WTC11 (cell line): Measurements from ENCODE around the gene MYOZ2. TPM values are rescaled to one million over a fixed set of nuclear protein-coding genes. Genes with fewer than 3 reads are reported as not detected.

Experiments used
- ATAC-seq: fragments of 200-7000 bp; cut with Tn5 transposase; 2 replicates; pipeline ENCODE4 v1.10.0; 2021; ENCODE audit warnings: mild to moderate bottlenecking, moderate library complexity
- CTCF ChIA-PET: fragments of 300-600 bp; sonication (Branson Sonifier 250); formaldehyde crosslinking; loops from one replicate; lab custom pipeline; 2021; ENCODE audit warnings: antibody characterized with exemption; lab: Charles Lee
- POLR2A ChIA-PET: fragments of 350-600 bp; sonication (Branson Sonifier 250); formaldehyde crosslinking; loops from one replicate; lab custom pipeline; 2021; ENCODE audit warnings: antibody characterized with exemption; lab: Charles Lee
- DNase-seq: peaks from one replicate; pipeline ENCODE4 v3.0.0; 2021; ENCODE audit warnings: low spot score
- H3K27ac Mint-ChIP-seq: 2 replicates; pipeline ENCODE4 v1.8.0; 2021; ENCODE audit warnings: mixed read lengths
- H3K27me3 Mint-ChIP-seq: 2 replicates; pipeline ENCODE4 v1.8.0; 2021; ENCODE audit warnings: low read depth, mild to moderate bottlenecking, moderate library complexity, mixed read lengths
- H3K36me3 Mint-ChIP-seq: 2 replicates; pipeline ENCODE4 v1.8.0; 2021; ENCODE audit warnings: mixed read lengths
- H3K4me1 Mint-ChIP-seq: 2 replicates; pipeline ENCODE4 v1.8.0; 2022; ENCODE audit warnings: mixed read lengths
- H3K4me3 Mint-ChIP-seq: 2 replicates; pipeline ENCODE4 v1.8.0; 2021; ENCODE audit warnings: mild to moderate bottlenecking, moderate library complexity, mixed read lengths
- H3K9me3 Mint-ChIP-seq: 2 replicates; pipeline ENCODE4 v1.8.0; 2021; ENCODE audit warnings: mixed read lengths
- ELF4 ChIP-seq: sonication (generic); formaldehyde crosslinking; IDR thresholded peaks from 2 replicates; pipeline ENCODE4 v1.8.1; 2022; ENCODE audit warnings: low read depth, mild to moderate bottlenecking, moderate library complexity, missing genetic modification reagents
- FOXK1 ChIP-seq: sonication (generic); formaldehyde crosslinking; IDR thresholded peaks from 2 replicates; pipeline ENCODE4 v1.8.0; 2022; ENCODE audit warnings: mild to moderate bottlenecking, moderate library complexity, missing genetic modification reagents
- FOXP1 ChIP-seq: sonication (generic); formaldehyde crosslinking; IDR thresholded peaks from 2 replicates; pipeline ENCODE4 v1.8.0; 2022; ENCODE audit warnings: missing genetic modification reagents, mild to moderate bottlenecking, moderate library complexity, borderline replicate concordance
- HMGA2 ChIP-seq: fragments of 250-450 bp; sonication (Bioruptor Pico); IDR thresholded peaks from 2 replicates; pipeline ENCODE4 v1.4.0; 2021; ENCODE audit warnings: mild to moderate bottlenecking, moderate library complexity
- JUN ChIP-seq: sonication (generic); formaldehyde crosslinking; IDR thresholded peaks from 2 replicates; pipeline ENCODE4 v1.8.0; 2023; ENCODE audit warnings: mild to moderate bottlenecking, missing genetic modification reagents
- KAT7 ChIP-seq: sonication (generic); formaldehyde crosslinking; IDR thresholded peaks from 2 replicates; pipeline ENCODE4 v1.8.1; 2023; ENCODE audit warnings: missing genetic modification reagents, mild to moderate bottlenecking, borderline replicate concordance
- RELA ChIP-seq: sonication (generic); formaldehyde crosslinking; IDR thresholded peaks from 2 replicates; pipeline ENCODE4 v1.8.1; 2022; ENCODE audit warnings: missing genetic modification reagents, mild to moderate bottlenecking, borderline replicate concordance
- SMAD3 ChIP-seq: sonication (generic); formaldehyde crosslinking; IDR thresholded peaks from 2 replicates; pipeline ENCODE4 v1.8.0; 2022; ENCODE audit warnings: missing genetic modification reagents, mild to moderate bottlenecking, borderline replicate concordance
- STAT6 ChIP-seq: sonication (generic); formaldehyde crosslinking; conservative IDR thresholded peaks from 2 replicates; pipeline ENCODE4 v1.8.1; 2023; ENCODE audit warnings: mild to moderate bottlenecking, low read depth, missing genetic modification reagents, moderate library complexity
- TEAD1 ChIP-seq: sonication (generic); formaldehyde crosslinking; IDR thresholded peaks from 2 replicates; pipeline ENCODE4 v1.8.0; 2022; ENCODE audit warnings: mild to moderate bottlenecking, missing genetic modification reagents
- ZNF138 ChIP-seq: sonication (generic); formaldehyde crosslinking; conservative IDR thresholded peaks from 2 replicates; pipeline ENCODE4 v1.8.1; 2022; ENCODE audit warnings: mild to moderate bottlenecking, moderate library complexity, missing genetic modification reagents
- ZNF423 ChIP-seq: fragments of 250-450 bp; sonication (Bioruptor Pico); IDR thresholded peaks from 2 replicates; pipeline ENCODE4 v2.1.2; 2022; ENCODE audit warnings: mild to moderate bottlenecking, moderate library complexity
- ZNF512 ChIP-seq: sonication (generic); formaldehyde crosslinking; IDR thresholded peaks from 2 replicates; pipeline ENCODE4 v1.8.1; 2022; ENCODE audit warnings: missing genetic modification reagents, borderline replicate concordance
- ZNF532 ChIP-seq: fragments of 250-450 bp; sonication (Bioruptor Pico); IDR thresholded peaks from 2 replicates; pipeline ENCODE4 v1.9.0; 2021; ENCODE audit warnings: mild to moderate bottlenecking, borderline replicate concordance
- ZNF671 ChIP-seq: fragments of 250-450 bp; sonication (Bioruptor Pico); IDR thresholded peaks from 2 replicates; pipeline ENCODE4 v1.8.0; 2021; ENCODE audit warnings: mild to moderate bottlenecking
- total RNA-seq: library from RNA; stranded (reverse); gene quantifications from 3 replicates; pipeline ENCODE4 v1.2.3, GENCODE V29; 2021
- TF ChIP-seq, protein P1 (sequence below): sonication (generic); formaldehyde crosslinking; IDR thresholded peaks from 2 replicates; pipeline ENCODE4 v1.8.0; 2022; ENCODE audit warnings: missing genetic modification reagents
- TF ChIP-seq, protein P2 (sequence below): sonication (generic); formaldehyde crosslinking; IDR thresholded peaks from 2 replicates; pipeline ENCODE4 v1.8.1; 2022; ENCODE audit warnings: low read depth, mild to moderate bottlenecking, moderate library complexity, missing genetic modification reagents, borderline replicate concordance
- TF ChIP-seq, protein P3 (sequence below): sonication (generic); formaldehyde crosslinking; IDR thresholded peaks from 2 replicates; pipeline ENCODE4 v1.8.1; 2023; ENCODE audit warnings: mild to moderate bottlenecking, missing genetic modification reagents

The MYOZ2 gene
- total RNA-seq, 1 experiment from 2014 or later, result not detected

- TF ChIP-seq, protein P1, sequence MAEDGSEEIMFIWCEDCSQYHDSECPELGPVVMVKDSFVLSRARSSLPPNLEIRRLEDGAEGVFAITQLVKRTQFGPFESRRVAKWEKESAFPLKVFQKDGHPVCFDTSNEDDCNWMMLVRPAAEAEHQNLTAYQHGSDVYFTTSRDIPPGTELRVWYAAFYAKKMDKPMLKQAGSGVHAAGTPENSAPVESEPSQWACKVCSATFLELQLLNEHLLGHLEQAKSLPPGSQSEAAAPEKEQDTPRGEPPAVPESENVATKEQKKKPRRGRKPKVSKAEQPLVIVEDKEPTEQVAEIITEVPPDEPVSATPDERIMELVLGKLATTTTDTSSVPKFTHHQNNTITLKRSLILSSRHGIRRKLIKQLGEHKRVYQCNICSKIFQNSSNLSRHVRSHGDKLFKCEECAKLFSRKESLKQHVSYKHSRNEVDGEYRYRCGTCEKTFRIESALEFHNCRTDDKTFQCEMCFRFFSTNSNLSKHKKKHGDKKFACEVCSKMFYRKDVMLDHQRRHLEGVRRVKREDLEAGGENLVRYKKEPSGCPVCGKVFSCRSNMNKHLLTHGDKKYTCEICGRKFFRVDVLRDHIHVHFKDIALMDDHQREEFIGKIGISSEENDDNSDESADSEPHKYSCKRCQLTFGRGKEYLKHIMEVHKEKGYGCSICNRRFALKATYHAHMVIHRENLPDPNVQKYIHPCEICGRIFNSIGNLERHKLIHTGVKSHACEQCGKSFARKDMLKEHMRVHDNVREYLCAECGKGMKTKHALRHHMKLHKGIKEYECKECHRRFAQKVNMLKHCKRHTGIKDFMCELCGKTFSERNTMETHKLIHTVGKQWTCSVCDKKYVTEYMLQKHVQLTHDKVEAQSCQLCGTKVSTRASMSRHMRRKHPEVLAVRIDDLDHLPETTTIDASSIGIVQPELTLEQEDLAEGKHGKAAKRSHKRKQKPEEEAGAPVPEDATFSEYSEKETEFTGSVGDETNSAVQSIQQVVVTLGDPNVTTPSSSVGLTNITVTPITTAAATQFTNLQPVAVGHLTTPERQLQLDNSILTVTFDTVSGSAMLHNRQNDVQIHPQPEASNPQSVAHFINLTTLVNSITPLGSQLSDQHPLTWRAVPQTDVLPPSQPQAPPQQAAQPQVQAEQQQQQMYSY (CRISPR knock-in tag), result no peak
- no peak for TF ChIP-seq HMGA2 (CRISPR knock-in tag)
- TF ChIP-seq TEAD1 (CRISPR knock-in tag), result no peak
- TF ChIP-seq ZNF138 (CRISPR knock-in tag), result no peak
- TF ChIP-seq, protein P2, sequence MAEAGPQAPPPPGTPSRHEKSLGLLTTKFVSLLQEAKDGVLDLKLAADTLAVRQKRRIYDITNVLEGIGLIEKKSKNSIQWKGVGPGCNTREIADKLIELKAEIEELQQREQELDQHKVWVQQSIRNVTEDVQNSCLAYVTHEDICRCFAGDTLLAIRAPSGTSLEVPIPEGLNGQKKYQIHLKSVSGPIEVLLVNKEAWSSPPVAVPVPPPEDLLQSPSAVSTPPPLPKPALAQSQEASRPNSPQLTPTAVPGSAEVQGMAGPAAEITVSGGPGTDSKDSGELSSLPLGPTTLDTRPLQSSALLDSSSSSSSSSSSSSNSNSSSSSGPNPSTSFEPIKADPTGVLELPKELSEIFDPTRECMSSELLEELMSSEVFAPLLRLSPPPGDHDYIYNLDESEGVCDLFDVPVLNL (CRISPR knock-in tag), result no peak
- TF ChIP-seq SMAD3, result no peak
- TF ChIP-seq KAT7, result no peak
- no peak for TF ChIP-seq JUN (CRISPR knock-in tag)
Measured at GRCh38 chr4:119097282-119097900, 38.2 kb upstream of the MYOZ2 start (continued).

GRCh38 chr4:119098306-119098705 is 37.3 kb upstream of the MYOZ2 start:
- no peak overlapping the region for H3K4me3 Mint-ChIP-seq
- no peaks in the 10 kb centered on the region; the same call in 1 of the 2 replicates for H3K27me3 Mint-ChIP-seq
- H3K36me3 Mint-ChIP-seq, result no peaks in the 10 kb centered on the region
- POLR2A ChIA-PET, result no interaction called here
- no peak overlapping the region for H3K27ac Mint-ChIP-seq
- H3K4me1 Mint-ChIP-seq, result peaks cover 13% of the 10 kb centered on the region
- CTCF ChIA-PET, result no interaction called here
- no peak for DNase-seq
- ATAC-seq, result no peak
- H3K9me3 Mint-ChIP-seq, result no peaks in the 10 kb centered on the region
- TF ChIP-seq ZNF512 (CRISPR knock-in tag), result no peak
- no peak for TF ChIP-seq RELA (CRISPR knock-in tag)
- TF ChIP-seq, protein P3, sequence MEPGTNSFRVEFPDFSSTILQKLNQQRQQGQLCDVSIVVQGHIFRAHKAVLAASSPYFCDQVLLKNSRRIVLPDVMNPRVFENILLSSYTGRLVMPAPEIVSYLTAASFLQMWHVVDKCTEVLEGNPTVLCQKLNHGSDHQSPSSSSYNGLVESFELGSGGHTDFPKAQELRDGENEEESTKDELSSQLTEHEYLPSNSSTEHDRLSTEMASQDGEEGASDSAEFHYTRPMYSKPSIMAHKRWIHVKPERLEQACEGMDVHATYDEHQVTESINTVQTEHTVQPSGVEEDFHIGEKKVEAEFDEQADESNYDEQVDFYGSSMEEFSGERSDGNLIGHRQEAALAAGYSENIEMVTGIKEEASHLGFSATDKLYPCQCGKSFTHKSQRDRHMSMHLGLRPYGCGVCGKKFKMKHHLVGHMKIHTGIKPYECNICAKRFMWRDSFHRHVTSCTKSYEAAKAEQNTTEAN (CRISPR knock-in tag), result no peak
- no peak for TF ChIP-seq ELF4 (CRISPR knock-in tag)
- TF ChIP-seq FOXP1 (CRISPR knock-in tag), result no peak
- no peak for TF ChIP-seq ZNF671 (CRISPR knock-in tag)
- no peak for TF ChIP-seq ZNF532 (CRISPR knock-in tag)
- no peak for TF ChIP-seq FOXK1 (CRISPR knock-in tag)
- TF ChIP-seq STAT6 (CRISPR knock-in tag), result no peak
- no peak for TF ChIP-seq ZNF423 (CRISPR knock-in tag)
